Testis (tissue), 3 donors: ENCODE measurements around the gene GTPBP1. TPM values are rescaled to one million over a fixed set of nuclear protein-coding genes. Genes with fewer than 3 reads are reported as not detected.

Experiments used
- DNase-seq: peaks from one replicate; pipeline ENCODE4 v3.0.0-alpha.2; 2019
- H3K27ac ChIP-seq, 2 donors: fragments of 200-600 bp; sonication (generic); one replicate each; pipeline ENCODE4 v1.5.1; 2019
- H3K27me3 ChIP-seq: fragments of 200-600 bp; sonication (generic); one replicate; pipeline ENCODE4 v1.5.1; 2019
- H3K36me3 ChIP-seq: fragments of 200-600 bp; sonication (generic); one replicate; pipeline ENCODE4 v1.5.1; 2017; ENCODE audit warnings: low read depth; ENCODE audit errors: missing control alignments
- H3K4me1 ChIP-seq: fragments of 200-600 bp; sonication (generic); one replicate; pipeline ENCODE4 v1.5.1; 2019
- H3K4me3 ChIP-seq, 2 donors: fragments of 200-600 bp; sonication (generic); one replicate each; pipeline ENCODE4 v1.5.1; 2017 to 2019
- H3K9me3 ChIP-seq: fragments of 200-600 bp; sonication (generic); one replicate; pipeline ENCODE4 v1.5.1; 2017
- CTCF ChIP-seq, 3 experiments: fragments of 450-650 bp in 2 of 3; fragments of 200-600 bp in 1 of 3; sonication (generic) in 1 of 3; IDR thresholded peaks; one replicate each; pipeline ENCODE4 v1.5.1; 2016 to 2019; ENCODE audit warnings: antibody characterized with exemption in 3 of 3, mild to moderate bottlenecking in 2 of 3, moderate library complexity in 1 of 3
- POLR2A ChIP-seq: fragments of 450-650 bp; IDR thresholded peaks from one replicate; pipeline ENCODE4 v1.6.1; 2017; ENCODE audit warnings: antibody characterized with exemption, mild to moderate bottlenecking, moderate library complexity
- WGBS, 2 donors: methylation state at CpG; one replicate each; pipeline ENCODE4 v1.1.5; 2018; 5-methylcytosine and 5-hydroxymethylcytosine counted together
- intact Hi-C: fragments of 100-400 bp; cut with DNase I; formaldehyde crosslinking; loops from one replicate; pipeline ENCODE4 v1.15.1; 2023; ENCODE audit warnings: low total_unique reads
- polyA plus RNA-seq: library from polyadenylated mRNA; stranded (reverse); fragments of 350-450 nt; fragmentation: Illumina TruSeq; extraction: RNeasy Lipid Tissue Mini Kit (QIAGEN cat#74804); gene quantifications from one replicate; pipeline ENCODE4 v1.2.3, GENCODE V29; 2014; ENCODE audit warnings: low read depth, low replicate concordance; ENCODE audit not compliant: insufficient read depth
- total RNA-seq, 2 donors: library from RNA; depleted of rRNA; stranded (reverse); fragments of >200 nt; gene quantifications; one replicate each; pipeline ENCODE4 v1.2.3, GENCODE V29; 2016

GTPBP1 gene
- total and polyA plus RNA-seq, 3 donors from 2014 or later, result 53.1 to 89.8 (median 81.5) TPM

GRCh38 chr22:38698407-38699094 lies 7.2 kb upstream of the GTPBP1 start:
- Histone ChIP-seq H3K9me3 (no peaks in the 10 kb centered on the region), H3K36me3 (no peaks in the 10 kb centered on the region), H3K27ac (peak overlapping the region in 1 of 2 donors; percentile 24), H3K4me3 (no peak overlapping the region), H3K27me3 (no peaks in the 10 kb centered on the region), H3K4me1 (peaks cover 43% of the 10 kb centered on the region)
- TF ChIP-seq CTCF (IDR thresholded peaks at IDR 0.05) (no peak), POLR2A (no peak)
- 76 to 85% methylated on average over 13 of the region's 13 CpGs for WGBS, 2 donors
- intact Hi-C loops, result no loop called here
- DNase-seq, result no peak

- TF ChIP-seq CTCF (IDR thresholded peaks at IDR 0.05), result no peak
- intact Hi-C loops, result no loop called here
- Histone ChIP-seq H3K4me3 (peak overlapping the region in 1 of 2 donors; percentile 89), H3K36me3 (no peaks in the 10 kb centered on the region), H3K27ac (peak overlapping the region in 1 of 2 donors; percentile 99), H3K4me1 (peaks cover 43% of the 10 kb centered on the region), H3K9me3 (no peaks in the 10 kb centered on the region), H3K27me3 (no peaks in the 10 kb centered on the region)
- no peak for DNase-seq
- 34 to 37% methylated on average over 5 of the region's 5 CpGs for WGBS, 2 donors
Observed at GRCh38 chr22:38699143-38699542, 6.6 kb upstream of the GTPBP1 start.

- 10 to 14% methylated on average over 6 of the region's 6 CpGs for WGBS, 2 donors
- DNase-seq, result no peak
- no peaks in the 10 kb centered on the region for H3K9me3 ChIP-seq
- H3K36me3 ChIP-seq, result no peaks in the 10 kb centered on the region
- intact Hi-C loops, result loop anchor here (10.0 kb wide), 1 partner anchor 55 kb away; the partner anchor contains the start of gene SUN2
- peaks cover 45% of the 10 kb centered on the region for H3K4me1 ChIP-seq
- no peak for TF ChIP-seq CTCF (IDR thresholded peaks at IDR 0.05)
- no peak for TF ChIP-seq POLR2A
- peak overlapping the region; percentile 97 to 99 for H3K27ac ChIP-seq
- H3K27me3 ChIP-seq, result no peaks in the 10 kb centered on the region
- H3K4me3 ChIP-seq, result peak overlapping the region; percentile 81 to 89
Observed at GRCh38 chr22:38699784-38700183, 6.0 kb upstream of the GTPBP1 start.

GRCh38 chr22:38700270-38700788 lies 5.4 kb upstream of the GTPBP1 start:
- Histone ChIP-seq H3K36me3 (no peaks in the 10 kb centered on the region), H3K27me3 (no peaks in the 10 kb centered on the region), H3K9me3 (no peaks in the 10 kb centered on the region), H3K4me3 (peak overlapping the region; percentile 81 to 89), H3K27ac (peak overlapping the region; percentile 97 to 99), H3K4me1 (peaks cover 49% of the 10 kb centered on the region)
- intact Hi-C loops, result loop anchor here (10.0 kb wide), 1 partner anchor 54 kb away; the partner anchor contains the start of gene SUN2
- WGBS, 2 donors, result 0 to 1% methylated on average over 9 to 25 of the region's 57 CpGs
- no peak for TF ChIP-seq CTCF (IDR thresholded peaks at IDR 0.05)
- TF ChIP-seq POLR2A, result no peak
- no peak for DNase-seq
